HG03159 (cell line): ENCODE data around the gene KLHL21.

Experiments
- ATAC-seq: cut with Tn5 transposase; IDR thresholded peaks from one replicate; pipeline ENCODE4 v1.9.1; 2021; ENCODE audit warnings: mild to moderate bottlenecking, moderate library complexity; ENCODE audit not compliant: unreplicated experiment

KLHL21 gene

GRCh38 chr1:6625584-6626149 is 23.0 kb upstream of the KLHL21 start:
- peak; percentile 35 for ATAC-seq

GRCh38 chr1:6624710-6625583 is 22.3 kb upstream of the KLHL21 start, which contains the start of gene THAP3:
THAP3 (plus strand) TSS chr1:6624868; CDS start chr1:6625219, 351 bp downstream.
- peak; percentile 82 for ATAC-seq

GRCh38 chr1:6623269-6623965 is 20.7 kb upstream of the KLHL21 start:
- ATAC-seq: no peak

DNA sequence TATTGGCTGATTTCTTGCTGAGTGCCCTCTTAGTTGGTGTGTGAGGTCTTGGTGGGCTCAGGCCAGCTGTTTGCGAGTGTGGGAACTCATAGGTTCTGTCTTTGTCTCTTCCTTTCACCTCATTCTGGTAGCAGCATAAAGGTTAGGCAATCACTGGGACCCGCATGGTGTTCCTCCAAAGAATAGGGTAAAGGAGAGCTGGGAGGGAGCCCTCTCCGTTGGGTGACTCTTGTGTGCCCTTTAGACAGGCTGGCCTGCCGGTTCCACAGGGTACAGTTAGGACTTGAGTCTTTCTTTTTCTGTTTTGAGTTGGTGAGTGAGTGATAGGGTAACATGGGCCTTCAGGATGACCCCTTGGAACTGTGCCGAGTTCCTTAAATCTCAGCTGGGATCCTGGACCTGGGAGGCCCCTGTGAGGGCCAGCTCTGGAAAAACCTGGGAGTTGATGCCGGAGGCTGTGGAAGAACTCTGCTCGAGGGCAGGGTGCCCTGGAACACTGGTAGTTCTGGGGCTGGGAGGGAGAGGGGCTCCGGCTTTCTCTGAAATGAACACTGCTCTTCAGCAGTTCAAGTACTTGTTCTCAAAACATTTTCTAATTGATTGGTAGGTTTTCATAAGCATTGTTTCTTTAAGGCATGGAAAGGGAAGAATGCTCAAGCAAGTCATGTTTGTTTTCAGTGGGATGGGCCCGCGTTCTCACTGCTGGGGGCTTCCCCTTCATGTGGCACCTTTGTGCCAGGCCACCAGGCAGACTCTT is 19.9 kb upstream of the KLHL21 start:
- ATAC-seq: no peak

- ATAC-seq: no peak
Observed at GRCh38 chr1:6621429-6622391, 19.0 kb upstream of the KLHL21 start.

DNA sequence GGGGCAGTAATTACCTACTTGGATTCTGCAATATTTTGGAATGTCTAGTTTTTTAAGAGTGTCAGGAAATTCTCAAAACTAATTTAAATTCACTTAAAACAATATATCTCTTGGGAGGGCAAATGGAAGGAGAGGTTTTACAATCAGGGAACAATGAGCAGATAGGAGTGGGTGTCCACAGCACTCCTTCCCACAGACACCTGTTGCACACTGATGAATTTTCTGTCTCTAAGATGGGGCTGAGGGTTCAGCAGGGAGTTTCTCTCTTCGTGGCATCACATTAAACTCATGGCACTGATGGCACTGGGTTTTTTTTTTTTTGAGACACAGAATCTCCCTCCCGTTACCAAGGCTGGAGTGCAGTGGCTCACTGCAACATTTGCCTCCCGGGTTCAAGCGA is 16.4 kb upstream of the KLHL21 start:
- ATAC-seq: no peak

DNA sequence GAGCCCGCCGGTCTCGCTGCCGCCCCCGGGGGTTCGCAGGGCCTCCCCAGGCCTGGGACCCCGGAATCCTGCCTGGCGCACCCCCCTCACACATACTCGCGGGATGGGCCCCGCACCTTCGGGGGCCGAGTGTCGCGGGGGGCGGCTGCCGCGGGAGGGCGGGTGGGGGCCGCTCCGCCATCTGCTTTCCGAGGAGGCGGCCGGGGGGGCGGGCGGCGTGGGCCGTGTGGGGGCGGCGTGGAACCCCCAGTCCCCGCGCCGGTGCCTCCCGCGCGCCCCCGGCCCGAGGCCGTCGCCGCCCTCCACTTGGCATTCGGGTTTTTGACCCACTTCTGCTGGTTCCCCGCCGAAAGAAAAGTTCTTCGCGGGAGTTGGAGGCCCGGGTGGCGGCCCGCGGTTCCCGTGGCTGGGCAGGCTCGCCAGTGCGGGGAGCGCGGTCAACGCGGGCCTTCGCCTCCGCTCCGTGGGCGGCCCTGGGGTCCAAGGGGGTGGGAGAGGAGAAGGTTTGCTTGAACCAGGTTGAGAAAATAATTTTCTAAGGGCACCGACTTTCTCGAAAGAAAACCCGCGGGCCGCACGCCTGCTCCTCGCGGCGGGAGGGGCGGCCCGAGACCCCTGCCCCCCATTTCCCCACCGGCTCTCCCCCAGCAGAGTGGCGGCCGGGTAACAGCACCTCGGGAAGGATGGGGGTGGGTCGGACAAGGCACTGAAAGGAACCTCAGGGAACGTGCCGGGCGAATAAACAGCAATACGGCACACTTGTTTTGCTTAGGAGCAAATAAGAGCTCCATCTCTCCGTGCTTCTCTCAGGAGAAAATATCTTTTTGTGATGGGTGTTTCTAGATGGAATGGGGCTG is 12.5 kb upstream of the KLHL21 start:
- ATAC-seq: no peak

GRCh38 chr1:6614019-6614928 is 11.6 kb upstream of the KLHL21 start:
- ATAC-seq: no peak

DNA sequence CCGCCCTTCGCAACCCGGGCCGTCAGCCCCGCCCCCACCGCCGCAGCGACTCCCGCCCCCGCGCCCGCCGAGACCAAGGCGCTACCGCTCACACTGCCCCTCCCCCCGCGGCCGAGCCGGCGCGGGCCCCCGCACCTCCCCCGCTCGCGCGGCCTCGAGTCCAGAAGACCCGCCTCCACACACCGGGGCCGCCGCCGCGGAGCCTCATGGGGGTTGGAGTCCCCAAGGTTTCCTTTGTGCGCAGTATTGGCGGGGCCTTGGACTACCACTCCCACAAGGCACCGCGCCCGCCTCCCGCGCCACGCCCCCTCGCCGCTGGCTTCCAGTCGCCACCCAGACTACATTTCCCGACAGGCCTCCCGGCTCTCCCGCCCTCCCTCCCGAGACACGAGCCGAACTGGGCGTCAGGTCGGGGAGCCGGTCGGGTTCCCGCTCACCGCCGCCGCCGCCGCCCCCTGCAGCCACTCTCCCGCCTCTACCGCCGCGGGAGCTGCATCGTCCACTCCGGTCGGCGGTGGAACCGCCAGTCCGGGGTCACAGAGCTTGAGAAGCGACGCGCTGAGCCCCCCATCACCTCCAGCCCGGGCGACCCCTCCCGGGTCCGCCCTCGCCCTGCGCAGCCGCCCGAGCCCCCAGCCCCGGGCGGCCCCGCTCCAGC is 10.8 kb upstream of the KLHL21 start, which contains the start of gene PHF13:
PHF13 (plus strand) TSS at position 371 of the 658 bp plus-strand sequence. CDS start 336 bp downstream, outside the sequence.
- peak; percentile 92 for ATAC-seq

DNA sequence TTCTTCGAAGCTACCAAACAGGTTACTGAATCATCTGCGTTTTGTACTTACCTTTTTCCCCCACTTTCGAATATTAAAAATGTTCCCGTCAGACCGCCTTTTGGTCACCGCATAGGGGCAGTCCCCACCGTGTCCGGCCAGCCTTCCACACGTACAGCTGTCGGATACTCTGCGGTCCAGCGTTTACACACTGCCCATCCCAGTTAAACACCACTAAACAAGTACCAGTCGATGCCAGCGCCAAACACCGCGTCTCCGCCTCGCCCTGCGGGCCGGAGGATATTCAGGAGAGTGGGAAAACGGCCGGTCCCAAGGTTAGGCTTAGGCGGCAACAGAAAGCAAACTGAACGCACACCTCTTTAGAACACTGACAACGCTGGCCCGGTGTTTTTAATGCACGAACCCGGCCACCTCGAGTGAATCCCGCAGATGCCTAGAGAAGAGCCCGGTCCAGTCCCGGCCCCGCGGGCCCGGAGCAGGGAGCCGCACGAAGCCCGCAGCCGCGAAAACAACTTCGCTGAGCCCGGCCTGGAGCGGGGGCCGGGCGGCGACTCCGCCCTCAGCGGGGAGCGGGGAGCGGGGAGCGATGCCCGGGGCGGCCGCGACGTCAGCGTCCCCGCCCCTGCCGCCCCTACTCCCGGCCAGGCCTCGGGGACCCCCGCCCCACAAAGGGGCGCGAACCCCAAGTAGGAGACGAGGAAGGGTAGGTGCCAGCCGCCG is 10.1 kb upstream of the KLHL21 start:
- ATAC-seq: peak; percentile 23

DNA sequence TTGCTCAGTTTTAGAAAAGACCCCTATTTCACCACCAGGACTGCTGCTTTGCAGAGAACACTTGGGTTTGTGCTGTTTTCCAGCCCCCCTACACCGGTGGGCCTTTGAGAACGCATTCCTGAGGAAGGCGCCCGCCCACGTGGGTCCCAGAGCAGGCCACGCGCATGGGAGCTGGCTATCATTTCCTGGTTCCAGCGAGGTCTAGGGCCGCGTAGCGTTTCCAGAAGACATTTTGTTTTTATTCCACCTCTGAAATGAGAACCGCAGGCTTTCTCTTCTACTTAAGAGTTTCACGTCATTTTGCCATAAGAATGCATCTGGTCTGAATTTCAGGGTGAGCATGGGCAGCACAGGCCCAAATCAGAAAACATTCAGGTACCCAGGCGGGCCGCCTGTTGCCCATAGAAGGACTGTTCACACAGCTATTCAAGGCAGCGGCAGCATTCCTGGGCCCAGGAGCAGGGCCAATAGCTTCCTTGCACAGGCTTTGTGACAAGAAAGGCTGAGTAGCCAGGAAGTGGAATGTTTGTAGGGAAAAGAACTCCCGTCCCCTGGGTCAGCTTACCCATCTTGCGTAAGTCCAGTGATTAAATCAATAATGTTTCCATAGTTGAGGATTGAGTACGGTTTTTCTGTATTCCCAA is 1.4 kb upstream of the KLHL21 start:
- no peak for ATAC-seq

GRCh38 chr1:6603238-6603914 is 707 bp upstream of the KLHL21 start:
- peak; percentile 32 for ATAC-seq

- peak; percentile 35 for ATAC-seq
Observed at GRCh38 chr1:6601923-6602668, 573 bp downstream of the KLHL21 start.

GRCh38 chr1:6601049-6601922 is 1.4 kb downstream of the KLHL21 start:
- ATAC-seq: peak; percentile 30
